ENCODE measurements around the gene WIF1.

WIF1 gene

GRCh38 chr12:65156366-65156841 lies 35.3 kb upstream of the WIF1 start:
- no peak overlapping the region for H3K9ac ChIP-seq (ENCODE audit: low read depth in 1 of 2, low read length in 2 of 2)
- H3K4me3 ChIP-seq (ENCODE audit: low read depth in 1 of 2, low read length in 2 of 2), result no peak overlapping the region

GRCh38 chr12:65155784-65156183 lies 34.7 kb upstream of the WIF1 start:
- no peaks in the 10 kb centered on the region for H3K36me3 ChIP-seq (ENCODE audit: control insufficient read depth in 1 of 2, insufficient read depth in 2 of 2, low read length in 2 of 2)
- H3K4me3 ChIP-seq (ENCODE audit: low read depth in 1 of 2, low read length in 2 of 2), result no peak overlapping the region
- no peak overlapping the region for H3K27ac ChIP-seq (ENCODE audit: low read depth, low read length)
- no peaks in the 10 kb centered on the region for H3K9me3 ChIP-seq (ENCODE audit: control insufficient read depth in 1 of 2, low read length in 2 of 2)
- no peak overlapping the region for H3K9ac ChIP-seq (ENCODE audit: low read depth in 1 of 2, low read length in 2 of 2)
- H3K27me3 ChIP-seq (ENCODE audit: control insufficient read depth in 1 of 2, insufficient read depth in 2 of 2, low read length in 2 of 2), result peaks cover 0 to 13% of the 10 kb centered on the region in 2 donors
- H3K4me1 ChIP-seq (ENCODE audit: control insufficient read depth in 1 of 2, insufficient read depth in 2 of 2, low read length in 2 of 2), result no peaks in the 10 kb centered on the region

More at GRCh38 chr12:65156366-65156841, 35.3 kb upstream of the WIF1 start:
- Histone ChIP-seq H3K27me3 (ENCODE audit: control insufficient read depth in 1 of 2, insufficient read depth in 2 of 2, low read length in 2 of 2) (peaks cover 0 to 17% of the 10 kb centered on the region in 2 donors), H3K27ac (ENCODE audit: low read depth, low read length) (no peak overlapping the region), H3K4me1 (ENCODE audit: control insufficient read depth in 1 of 2, insufficient read depth in 2 of 2, low read length in 2 of 2) (no peaks in the 10 kb centered on the region), H3K36me3 (ENCODE audit: control insufficient read depth in 1 of 2, insufficient read depth in 2 of 2, low read length in 2 of 2) (no peaks in the 10 kb centered on the region), H3K9me3 (ENCODE audit: control insufficient read depth in 1 of 2, low read length in 2 of 2) (no peaks in the 10 kb centered on the region)

- H3K36me3 ChIP-seq (ENCODE audit: control insufficient read depth in 1 of 2, insufficient read depth in 2 of 2, low read length in 2 of 2), result no peaks in the 10 kb centered on the region
- no peak overlapping the region for H3K4me3 ChIP-seq (ENCODE audit: low read depth in 1 of 2, low read length in 2 of 2)
- no peak overlapping the region for H3K27ac ChIP-seq (ENCODE audit: low read depth, low read length)
- H3K4me1 ChIP-seq (ENCODE audit: control insufficient read depth in 1 of 2, insufficient read depth in 2 of 2, low read length in 2 of 2), result no peaks in the 10 kb centered on the region
- H3K27me3 ChIP-seq (ENCODE audit: control insufficient read depth in 1 of 2, insufficient read depth in 2 of 2, low read length in 2 of 2), result no peaks in the 10 kb centered on the region
- no peaks in the 10 kb centered on the region for H3K9me3 ChIP-seq (ENCODE audit: control insufficient read depth in 1 of 2, low read length in 2 of 2)
- no peak overlapping the region for H3K9ac ChIP-seq (ENCODE audit: low read depth in 1 of 2, low read length in 2 of 2)
Observed at GRCh38 chr12:65152596-65152995, 31.5 kb upstream of the WIF1 start.

GRCh38 chr12:65152012-65152411 lies 30.9 kb upstream of the WIF1 start:
- Histone ChIP-seq H3K36me3 (ENCODE audit: control insufficient read depth in 1 of 2, insufficient read depth in 2 of 2, low read length in 2 of 2) (no peaks in the 10 kb centered on the region), H3K4me3 (ENCODE audit: low read depth in 1 of 2, low read length in 2 of 2) (no peak overlapping the region), H3K9me3 (ENCODE audit: control insufficient read depth in 1 of 2, low read length in 2 of 2) (no peaks in the 10 kb centered on the region), H3K4me1 (ENCODE audit: control insufficient read depth in 1 of 2, insufficient read depth in 2 of 2, low read length in 2 of 2) (no peaks in the 10 kb centered on the region), H3K27ac (ENCODE audit: low read depth, low read length) (no peak overlapping the region), H3K27me3 (ENCODE audit: control insufficient read depth in 1 of 2, insufficient read depth in 2 of 2, low read length in 2 of 2) (no peaks in the 10 kb centered on the region), H3K9ac (ENCODE audit: low read depth in 1 of 2, low read length in 2 of 2) (no peak overlapping the region)

- Histone ChIP-seq H3K9ac (ENCODE audit: low read depth in 1 of 2, low read length in 2 of 2) (no peak overlapping the region), H3K4me1 (ENCODE audit: control insufficient read depth in 1 of 2, insufficient read depth in 2 of 2, low read length in 2 of 2) (no peaks in the 10 kb centered on the region), H3K9me3 (ENCODE audit: control insufficient read depth in 1 of 2, low read length in 2 of 2) (no peaks in the 10 kb centered on the region), H3K36me3 (ENCODE audit: control insufficient read depth in 1 of 2, insufficient read depth in 2 of 2, low read length in 2 of 2) (no peaks in the 10 kb centered on the region), H3K27me3 (ENCODE audit: control insufficient read depth in 1 of 2, insufficient read depth in 2 of 2, low read length in 2 of 2) (peaks cover 0 to 13% of the 10 kb centered on the region in 2 donors), H3K4me3 (ENCODE audit: low read depth in 1 of 2, low read length in 2 of 2) (no peak overlapping the region), H3K27ac (ENCODE audit: low read depth, low read length) (no peak overlapping the region)
Observed at GRCh38 chr12:65147312-65147905, 26.3 kb upstream of the WIF1 start.

- Histone ChIP-seq H3K9ac (ENCODE audit: low read depth in 1 of 2, low read length in 2 of 2) (no peak overlapping the region), H3K9me3 (ENCODE audit: control insufficient read depth in 1 of 2, low read length in 2 of 2) (no peaks in the 10 kb centered on the region), H3K4me1 (ENCODE audit: control insufficient read depth in 1 of 2, insufficient read depth in 2 of 2, low read length in 2 of 2) (no peaks in the 10 kb centered on the region), H3K4me3 (ENCODE audit: low read depth in 1 of 2, low read length in 2 of 2) (no peak overlapping the region), H3K27me3 (ENCODE audit: control insufficient read depth in 1 of 2, insufficient read depth in 2 of 2, low read length in 2 of 2) (peaks cover 0 to 22% of the 10 kb centered on the region in 2 donors), H3K36me3 (ENCODE audit: control insufficient read depth in 1 of 2, insufficient read depth in 2 of 2, low read length in 2 of 2) (no peaks in the 10 kb centered on the region), H3K27ac (ENCODE audit: low read depth, low read length) (no peak overlapping the region)
Observed at GRCh38 chr12:65140738-65141137, 19.6 kb upstream of the WIF1 start.

- H3K4me1 ChIP-seq (ENCODE audit: control insufficient read depth in 1 of 2, insufficient read depth in 2 of 2, low read length in 2 of 2), result no peaks in the 10 kb centered on the region
- no peaks in the 10 kb centered on the region for H3K36me3 ChIP-seq (ENCODE audit: control insufficient read depth in 1 of 2, insufficient read depth in 2 of 2, low read length in 2 of 2)
- peaks cover 0 to 18% of the 10 kb centered on the region in 2 donors for H3K27me3 ChIP-seq (ENCODE audit: control insufficient read depth in 1 of 2, insufficient read depth in 2 of 2, low read length in 2 of 2)
- H3K4me3 ChIP-seq (ENCODE audit: low read depth in 1 of 2, low read length in 2 of 2), result no peak overlapping the region
- H3K9me3 ChIP-seq (ENCODE audit: control insufficient read depth in 1 of 2, low read length in 2 of 2), result no peaks in the 10 kb centered on the region
- no peak overlapping the region for H3K27ac ChIP-seq (ENCODE audit: low read depth, low read length)
- H3K9ac ChIP-seq (ENCODE audit: low read depth in 1 of 2, low read length in 2 of 2), result no peak overlapping the region
Observed at GRCh38 chr12:65139389-65139788, 18.3 kb upstream of the WIF1 start.

- Histone ChIP-seq H3K36me3 (ENCODE audit: control insufficient read depth in 1 of 2, insufficient read depth in 2 of 2, low read length in 2 of 2) (no peaks in the 10 kb centered on the region), H3K4me3 (ENCODE audit: low read depth in 1 of 2, low read length in 2 of 2) (no peak overlapping the region), H3K27ac (ENCODE audit: low read depth, low read length) (no peak overlapping the region), H3K4me1 (ENCODE audit: control insufficient read depth in 1 of 2, insufficient read depth in 2 of 2, low read length in 2 of 2) (no peaks in the 10 kb centered on the region), H3K27me3 (ENCODE audit: control insufficient read depth in 1 of 2, insufficient read depth in 2 of 2, low read length in 2 of 2) (peaks cover 0 to 4% of the 10 kb centered on the region in 2 donors), H3K9me3 (ENCODE audit: control insufficient read depth in 1 of 2, low read length in 2 of 2) (no peaks in the 10 kb centered on the region), H3K9ac (ENCODE audit: low read depth in 1 of 2, low read length in 2 of 2) (no peak overlapping the region)
Observed at GRCh38 chr12:65133879-65134278, 12.8 kb upstream of the WIF1 start.

GRCh38 chr12:65126482-65126881 lies 5.4 kb upstream of the WIF1 start:
- no peaks in the 10 kb centered on the region for H3K4me1 ChIP-seq (ENCODE audit: control insufficient read depth in 1 of 2, insufficient read depth in 2 of 2, low read length in 2 of 2)
- no peaks in the 10 kb centered on the region for H3K36me3 ChIP-seq (ENCODE audit: control insufficient read depth in 1 of 2, insufficient read depth in 2 of 2, low read length in 2 of 2)
- H3K9me3 ChIP-seq (ENCODE audit: control insufficient read depth in 1 of 2, low read length in 2 of 2), result no peaks in the 10 kb centered on the region
- peaks cover 15 to 31% of the 10 kb centered on the region in 2 donors for H3K27me3 ChIP-seq (ENCODE audit: control insufficient read depth in 1 of 2, insufficient read depth in 2 of 2, low read length in 2 of 2)
- H3K4me3 ChIP-seq (ENCODE audit: low read depth in 1 of 2, low read length in 2 of 2), result no peak overlapping the region
- no peak overlapping the region for H3K27ac ChIP-seq (ENCODE audit: low read depth, low read length)
- no peak overlapping the region for H3K9ac ChIP-seq (ENCODE audit: low read depth in 1 of 2, low read length in 2 of 2)

- Histone ChIP-seq H3K36me3 (ENCODE audit: control insufficient read depth in 1 of 2, insufficient read depth in 2 of 2, low read length in 2 of 2) (no peaks in the 10 kb centered on the region), H3K27ac (ENCODE audit: low read depth, low read length) (no peak overlapping the region), H3K9ac (ENCODE audit: low read depth in 1 of 2, low read length in 2 of 2) (no peak overlapping the region), H3K27me3 (ENCODE audit: control insufficient read depth in 1 of 2, insufficient read depth in 2 of 2, low read length in 2 of 2) (peaks cover 16 to 34% of the 10 kb centered on the region in 2 donors), H3K4me3 (ENCODE audit: low read depth in 1 of 2, low read length in 2 of 2) (no peak overlapping the region), H3K9me3 (ENCODE audit: control insufficient read depth in 1 of 2, low read length in 2 of 2) (no peaks in the 10 kb centered on the region), H3K4me1 (ENCODE audit: control insufficient read depth in 1 of 2, insufficient read depth in 2 of 2, low read length in 2 of 2) (peaks cover 0 to 1% of the 10 kb centered on the region in 2 donors)
Observed at GRCh38 chr12:65125975-65126374, 4.9 kb upstream of the WIF1 start.

Data from duodenal mucosa (tissue), 2 donors.